GM18502 (cell line): ENCODE measurements around the gene MOB2.

Experiments used
- ATAC-seq: cut with Tn5 transposase; IDR thresholded peaks from one replicate; pipeline ENCODE4 v1.9.1; 2021; ENCODE audit warnings: mild to moderate bottlenecking; ENCODE audit not compliant: unreplicated experiment, poor library complexity

The MOB2 gene

DNA sequence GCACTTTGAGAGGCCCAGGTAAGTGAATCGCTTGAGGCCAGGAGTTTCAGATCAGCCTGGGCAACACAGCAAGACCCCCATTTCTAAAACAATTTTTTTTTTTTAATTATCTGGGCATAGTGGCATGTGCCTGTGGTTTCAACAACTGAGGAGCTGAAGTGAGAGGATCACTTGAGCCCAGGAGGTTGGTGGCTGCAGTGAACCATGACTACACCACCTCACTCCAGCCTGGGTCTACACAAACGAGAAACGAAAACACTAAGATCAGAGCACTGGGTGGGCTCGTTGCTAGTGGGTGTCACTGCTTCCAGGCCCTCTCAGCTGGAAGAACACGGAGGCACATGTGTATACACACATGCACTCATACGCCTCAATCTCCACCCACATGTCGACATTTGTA is 4.1 kb upstream of the MOB2 start:
- no peak for ATAC-seq

DNA sequence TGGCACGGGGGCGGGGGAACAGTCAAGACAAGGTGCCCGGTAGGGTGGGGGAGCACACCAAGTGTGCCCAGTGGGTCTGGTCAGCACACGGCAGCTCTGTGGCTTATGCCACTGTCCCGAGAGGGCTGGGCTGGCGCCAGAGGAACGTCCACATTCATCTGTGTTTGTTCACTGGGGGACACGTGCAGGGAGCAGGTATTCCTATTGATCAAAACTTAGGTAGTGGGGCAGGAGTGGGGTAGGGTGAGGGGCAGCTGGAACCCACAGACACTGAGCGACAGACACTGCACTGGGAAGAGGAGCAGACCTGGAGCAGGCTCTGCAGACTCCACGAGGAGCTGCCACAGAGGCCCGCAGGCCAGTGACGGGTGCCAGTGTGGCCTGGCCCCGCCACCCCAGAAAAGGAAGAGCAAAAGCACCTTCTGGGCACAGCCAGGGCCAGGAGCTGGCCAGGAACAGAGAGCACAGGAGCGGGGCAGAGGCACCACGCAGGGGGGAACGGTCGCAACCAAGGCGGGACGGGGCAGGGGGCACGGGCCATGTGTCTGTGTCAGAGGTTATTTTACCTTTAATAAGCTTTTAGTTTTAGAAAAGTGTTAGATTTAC is 2.1 kb upstream of the MOB2 start:
- ATAC-seq, result no peak

DNA sequence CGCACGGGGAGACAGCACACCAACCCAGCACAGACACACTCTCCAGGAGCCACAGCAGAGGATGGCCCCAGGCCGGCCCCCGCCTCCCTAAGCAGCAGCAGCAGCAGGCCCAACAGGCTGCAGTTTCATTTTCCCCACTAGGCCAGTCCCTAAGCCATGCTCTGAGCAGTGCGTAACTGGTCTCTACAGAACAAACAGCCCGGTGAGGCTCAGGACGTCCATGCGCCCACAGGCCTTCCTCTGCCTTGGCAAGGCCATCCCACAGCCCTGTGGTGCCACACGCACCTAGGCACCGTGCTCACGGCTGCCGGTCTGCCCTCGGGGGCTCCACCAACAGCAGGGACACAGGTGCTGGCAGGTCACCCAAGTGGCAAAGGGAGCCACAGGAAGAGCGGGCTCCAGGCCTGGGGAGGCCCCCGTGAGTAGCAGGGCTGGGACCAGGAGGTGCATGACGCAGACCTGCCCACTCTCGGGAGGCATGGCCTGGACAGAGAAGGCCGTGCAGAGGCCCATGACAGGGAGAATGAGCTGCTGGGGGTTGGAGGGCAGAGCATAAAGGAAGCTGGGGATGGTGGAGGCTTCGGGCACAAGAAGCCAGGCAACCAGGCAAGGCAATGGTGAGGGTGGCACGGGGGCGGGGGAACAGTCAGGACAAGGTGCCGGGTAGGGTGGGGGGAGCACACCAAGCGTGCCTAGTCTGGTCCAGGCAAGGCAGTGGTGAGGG is 1.4 kb upstream of the MOB2 start:
- no peak for ATAC-seq

DNA sequence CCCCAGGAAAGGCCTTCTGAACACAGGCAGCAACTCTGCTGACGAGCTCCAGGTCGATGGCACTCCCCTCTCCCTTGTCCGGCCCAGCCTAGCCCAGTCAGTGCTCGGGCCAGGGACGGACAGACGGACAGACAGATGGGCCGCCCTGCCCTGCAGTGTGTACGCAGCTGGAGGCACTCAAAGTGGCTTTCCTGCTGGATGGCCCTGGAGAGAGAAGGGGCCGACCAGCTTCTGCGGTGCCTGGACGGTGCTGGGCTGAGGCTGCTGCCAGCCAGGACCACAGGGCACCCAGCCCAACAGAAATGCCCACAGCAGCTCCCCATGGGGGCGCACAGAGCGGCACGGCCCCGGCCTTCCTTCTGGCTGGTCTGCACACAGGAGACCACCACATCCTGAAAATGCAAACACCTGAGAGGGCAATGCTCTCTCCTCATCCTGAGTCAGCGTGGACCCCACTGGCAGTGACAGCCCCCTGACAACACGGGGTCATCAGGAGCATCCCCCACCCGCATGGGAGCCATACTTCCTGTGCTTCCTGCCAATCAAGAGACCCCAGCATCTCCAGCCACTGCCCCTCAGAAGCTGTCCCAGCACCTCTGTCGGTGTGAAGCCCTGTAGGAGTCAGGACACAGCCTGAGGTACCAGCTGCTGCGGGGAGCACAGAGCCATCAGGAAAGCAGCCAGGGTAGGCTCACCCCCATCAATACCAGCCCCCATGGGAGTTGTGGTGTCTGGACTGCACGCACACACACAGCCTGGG is 692 bp upstream of the MOB2 start:
- ATAC-seq, result no peak

DNA sequence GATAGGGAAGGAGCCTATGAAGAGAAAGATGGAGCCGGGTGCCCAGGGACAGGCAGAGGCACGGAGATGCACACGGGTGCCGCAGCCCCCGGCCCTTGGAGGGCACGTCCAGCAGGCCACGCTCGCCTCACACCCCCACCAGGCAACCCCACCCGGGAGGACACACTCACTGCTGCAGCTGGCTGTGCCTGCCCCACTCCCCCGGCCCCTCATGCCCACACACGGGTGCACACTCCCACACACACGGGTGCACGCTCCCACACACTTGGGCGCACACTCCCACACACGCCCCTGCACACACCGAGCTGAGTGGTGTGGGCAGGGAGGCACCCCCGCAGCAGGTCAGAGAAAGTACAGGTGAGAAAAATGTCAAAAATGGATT is 1.1 kb downstream of the MOB2 start:
- ATAC-seq, result no peak

DNA sequence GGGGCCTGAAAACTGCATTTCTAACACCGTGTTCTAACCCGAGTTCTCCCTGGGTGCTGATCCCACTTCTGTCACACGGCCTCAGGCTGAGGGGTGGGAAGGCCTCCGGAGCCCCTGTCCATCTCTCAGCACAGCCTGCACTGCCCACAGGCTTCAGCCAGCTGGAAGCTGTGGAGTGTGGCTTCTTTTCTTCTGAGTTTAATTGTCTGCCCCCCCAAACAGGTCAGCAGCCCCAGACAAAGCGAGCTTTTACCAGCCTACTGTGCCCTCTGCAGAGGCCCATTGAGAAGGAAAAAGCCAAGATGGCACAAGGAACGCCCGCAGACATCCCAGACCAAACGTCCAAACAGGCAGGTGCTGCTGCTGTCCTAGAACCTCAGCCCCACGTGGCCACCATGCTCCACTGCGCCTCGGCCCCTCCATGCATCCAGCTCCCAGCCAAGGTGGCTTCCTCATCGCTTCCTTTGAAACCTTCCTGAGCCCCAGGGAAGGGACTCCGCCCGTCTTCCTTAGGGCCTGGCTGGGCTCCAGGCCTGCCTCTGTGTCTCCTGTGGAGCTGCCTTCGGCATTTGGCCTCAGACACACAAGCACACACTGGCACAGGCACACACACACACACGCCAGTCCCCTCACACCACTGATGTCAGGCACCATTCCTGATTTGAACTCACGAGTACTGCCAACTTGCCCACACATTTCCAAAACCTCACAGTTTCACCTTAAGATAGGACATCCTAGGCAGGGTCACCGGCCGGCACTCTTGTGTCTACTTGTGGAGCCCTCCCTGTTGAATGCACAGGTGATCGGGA is 1.7 kb downstream of the MOB2 start:
- ATAC-seq, result no peak

DNA sequence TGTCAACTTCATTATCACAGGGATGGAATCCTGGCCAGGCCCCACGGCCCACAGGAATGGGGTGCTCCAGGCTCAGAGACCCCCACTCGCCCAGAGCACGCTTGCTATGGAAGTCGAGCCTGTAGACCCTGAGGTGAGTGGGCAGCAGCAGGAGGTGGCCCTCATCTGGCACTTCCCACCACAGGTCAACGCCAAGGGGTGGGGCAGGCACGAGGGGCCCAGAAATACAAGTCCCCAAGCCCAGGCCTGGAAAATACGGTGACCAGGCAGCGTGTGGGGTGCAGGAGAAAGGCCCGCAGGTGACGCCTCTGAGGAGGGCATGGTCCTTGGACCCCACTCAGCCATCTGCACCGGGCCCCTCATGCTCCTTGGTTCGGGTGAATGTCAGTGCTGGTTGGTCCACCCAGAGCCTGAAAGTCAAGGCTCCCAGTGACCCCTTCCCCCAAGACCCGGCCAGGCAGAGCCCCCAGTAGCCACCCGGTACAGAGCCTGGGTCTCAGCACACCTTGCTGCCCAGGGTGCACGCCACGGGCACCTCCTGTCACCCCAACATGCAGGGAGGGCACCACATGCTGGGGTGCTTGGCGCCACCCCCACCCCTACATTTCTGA is 2.4 kb downstream of the MOB2 start:
- ATAC-seq, result no peak

DNA sequence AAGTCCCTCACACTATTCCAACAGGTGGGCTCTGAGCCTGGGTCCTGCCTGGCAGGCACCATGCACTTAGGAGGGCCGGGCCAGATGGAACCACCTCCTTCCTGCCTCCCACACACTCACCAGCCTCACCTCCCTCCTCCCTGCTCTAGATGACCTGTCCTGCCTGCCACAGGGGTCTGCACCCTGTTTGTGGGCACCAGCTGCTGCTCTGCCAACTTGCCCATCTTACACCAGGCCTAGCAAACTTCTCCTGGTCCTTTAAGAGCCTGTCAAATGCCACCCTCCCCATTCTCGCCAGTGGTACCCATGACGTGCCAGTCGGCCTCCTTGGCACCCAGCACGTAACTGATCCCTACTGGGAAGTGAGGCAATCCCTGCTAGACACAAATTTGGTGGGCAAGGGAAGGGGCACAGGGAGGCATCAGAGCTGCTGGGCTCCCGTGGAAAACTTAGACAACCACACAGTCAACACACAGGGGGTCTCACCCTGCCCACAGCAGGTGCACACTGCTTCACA is 3.1 kb downstream of the MOB2 start:
- ATAC-seq, result no peak

DNA sequence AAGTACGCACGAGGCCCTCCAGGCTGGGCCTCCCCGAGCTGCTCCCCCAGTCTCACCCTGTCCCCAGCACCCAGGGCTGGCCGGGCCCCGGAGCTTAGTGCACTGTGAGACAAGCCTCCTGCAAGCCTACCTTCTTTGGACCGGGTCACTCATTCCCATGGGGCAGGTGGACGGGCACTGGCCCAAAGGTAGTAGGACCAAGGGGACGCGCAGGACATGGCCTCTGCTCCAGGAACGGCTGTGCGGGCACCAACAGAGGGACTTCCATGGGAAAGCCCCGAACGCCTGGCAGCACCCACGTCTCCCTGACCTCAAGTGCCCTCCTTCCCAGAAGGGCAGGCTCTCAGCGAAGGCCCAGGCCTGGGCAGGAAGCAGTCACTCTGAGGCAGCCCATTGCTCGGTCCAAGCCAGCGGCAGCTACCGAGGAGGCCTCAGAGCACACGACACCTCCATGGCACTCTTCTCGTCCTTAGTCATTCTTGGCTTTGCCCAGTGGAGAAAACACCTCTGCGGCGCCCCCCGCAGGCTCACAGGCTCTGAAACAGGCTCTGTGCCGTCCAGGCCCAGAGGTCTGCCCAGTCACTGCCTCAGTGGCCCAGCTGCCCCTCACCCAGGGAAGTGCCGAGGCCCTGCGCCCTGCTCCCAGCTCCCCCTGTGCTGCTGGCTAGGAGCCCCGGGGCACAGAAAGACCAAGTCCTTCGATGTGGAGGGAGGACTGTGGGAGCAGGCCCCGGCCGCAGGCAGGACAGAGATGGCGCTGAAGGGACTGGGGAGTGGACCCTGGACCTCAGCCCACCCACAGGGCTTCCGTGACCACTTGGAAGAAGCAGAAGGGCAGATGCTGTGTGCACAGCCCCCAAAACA is 3.8 kb downstream of the MOB2 start:
- no peak for ATAC-seq

DNA sequence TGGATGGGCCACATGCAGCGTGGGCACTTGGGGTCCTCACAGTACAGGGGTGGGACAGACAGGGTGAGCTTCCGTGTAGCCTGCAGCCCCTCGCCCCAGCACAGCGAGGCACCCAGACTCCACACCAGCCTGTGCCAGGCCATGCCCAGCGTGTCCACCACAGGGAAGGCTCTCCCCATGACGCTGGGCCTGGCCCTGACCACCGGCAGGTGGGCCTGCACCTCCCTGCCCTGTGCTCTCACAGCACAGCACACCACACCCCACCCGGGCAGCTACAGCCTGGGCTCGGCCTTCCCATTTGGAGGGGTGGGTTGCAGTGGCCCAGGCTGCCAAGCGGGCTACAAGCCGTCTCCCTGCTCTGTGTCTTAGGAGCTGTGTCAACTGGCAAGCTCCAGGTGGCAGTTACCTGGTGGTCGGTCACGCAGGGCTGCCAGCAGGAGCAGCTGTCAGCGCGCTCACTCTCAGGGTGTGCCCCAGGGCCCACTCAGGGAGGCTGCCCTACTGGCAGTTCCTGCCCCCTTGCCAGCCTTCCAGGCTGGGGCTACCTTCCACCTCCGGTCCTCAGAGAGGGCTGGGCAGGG is 4.6 kb downstream of the MOB2 start:
- ATAC-seq, result no peak

DNA sequence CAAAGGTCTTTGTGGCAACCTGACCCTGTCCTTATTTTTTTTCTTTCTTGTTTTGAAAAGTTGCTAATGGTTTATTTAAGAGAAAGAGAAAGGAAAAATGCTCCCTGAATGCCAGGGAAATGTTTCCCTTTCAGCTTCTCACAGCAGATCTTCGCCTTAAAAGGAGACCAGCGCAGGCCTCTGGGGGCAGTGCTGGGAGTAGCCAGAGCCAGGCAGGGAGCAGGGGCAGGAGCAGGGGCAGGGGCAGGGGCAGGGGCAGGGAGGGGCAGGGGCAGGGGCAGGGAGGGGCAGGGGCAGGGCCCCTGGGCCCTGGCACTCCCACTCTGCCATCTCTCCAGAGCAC is 5.1 kb downstream of the MOB2 start:
- ATAC-seq, result no peak

DNA sequence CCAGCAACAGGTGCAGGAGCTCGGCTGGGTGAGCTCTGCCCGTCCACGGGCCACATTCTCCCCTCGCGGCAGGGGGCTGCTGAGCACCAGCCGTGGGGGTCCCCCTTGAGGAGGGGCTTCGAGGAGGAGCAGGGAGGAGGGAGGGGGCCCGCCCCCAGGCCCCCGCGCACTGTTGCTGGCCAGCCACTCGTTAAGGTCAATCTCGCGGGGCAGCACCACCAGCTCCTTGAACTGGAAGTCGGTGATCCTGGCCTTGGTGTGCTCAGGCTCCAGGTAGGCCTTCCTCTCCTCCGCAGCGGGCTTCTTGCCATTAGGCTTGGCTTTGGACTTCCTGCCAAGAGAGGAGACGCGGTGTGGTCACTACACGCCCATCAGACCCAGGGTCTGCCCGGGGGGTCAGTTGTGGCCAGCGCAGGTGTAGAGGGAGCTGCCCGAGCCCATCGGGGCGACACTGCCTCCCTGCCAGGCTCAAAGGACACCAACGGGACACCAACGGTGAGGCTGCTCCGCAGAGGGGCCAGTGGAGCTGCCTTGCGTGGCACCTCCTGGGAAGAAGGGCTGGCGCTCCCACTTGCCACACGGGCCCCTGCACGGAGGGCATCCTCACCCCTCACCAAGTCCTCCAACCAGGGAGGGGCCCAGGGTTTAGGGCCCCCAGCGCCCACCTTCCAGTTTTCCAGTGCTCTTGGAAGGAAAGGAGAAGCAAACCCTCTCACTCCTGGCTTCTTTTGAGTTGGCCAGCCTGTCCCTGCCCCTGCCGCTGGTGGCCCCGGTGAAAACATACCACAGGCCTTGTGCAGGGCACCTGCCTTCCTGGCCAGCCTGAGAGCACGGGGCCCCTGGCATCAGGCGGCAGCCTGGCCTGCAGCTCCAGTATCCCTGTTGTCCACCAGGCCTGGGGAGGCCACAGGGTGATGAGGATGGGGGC is 5.8 kb downstream of the MOB2 start:
- no peak for ATAC-seq

DNA sequence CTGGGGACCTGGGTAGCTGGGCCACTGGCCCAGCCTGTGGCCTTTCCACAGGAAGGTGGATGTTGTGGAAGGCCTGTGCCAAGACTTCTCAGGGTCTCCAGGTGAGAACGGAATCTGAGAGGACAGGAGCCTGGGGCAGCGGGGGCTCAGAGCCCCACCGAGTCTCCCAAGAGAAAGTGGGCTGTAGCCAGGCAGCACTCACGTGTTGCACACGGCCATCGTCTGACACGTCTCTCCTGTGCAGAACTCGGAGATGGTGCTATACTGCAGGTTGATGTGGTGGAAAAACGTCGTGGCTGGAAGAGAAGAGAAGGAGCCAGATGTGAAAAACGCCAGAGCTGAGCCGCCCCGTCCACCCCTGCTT is 6.4 kb downstream of the MOB2 start:
- ATAC-seq, result no peak

DNA sequence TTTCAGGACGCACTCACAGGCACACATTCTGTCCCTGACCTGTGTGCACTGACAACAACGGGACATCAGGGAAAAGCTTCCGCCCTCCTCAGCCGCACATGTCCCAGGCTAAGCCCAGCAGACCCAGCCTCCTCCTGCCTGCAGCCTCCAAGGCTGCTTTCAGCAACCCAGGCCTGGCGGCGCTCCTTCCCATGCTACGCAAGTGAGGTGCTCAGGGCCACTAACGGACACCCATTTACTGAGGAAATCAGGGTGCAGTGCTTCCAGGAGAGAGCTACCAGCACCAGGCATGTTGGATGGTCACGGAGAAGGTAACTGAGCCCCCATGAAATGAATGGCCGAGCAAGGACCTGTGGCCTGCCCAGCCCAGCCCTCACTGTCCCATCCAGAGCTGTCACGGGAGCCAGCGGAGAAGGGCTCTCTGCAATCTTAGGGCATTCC is 6.9 kb downstream of the MOB2 start:
- ATAC-seq, result no peak

DNA sequence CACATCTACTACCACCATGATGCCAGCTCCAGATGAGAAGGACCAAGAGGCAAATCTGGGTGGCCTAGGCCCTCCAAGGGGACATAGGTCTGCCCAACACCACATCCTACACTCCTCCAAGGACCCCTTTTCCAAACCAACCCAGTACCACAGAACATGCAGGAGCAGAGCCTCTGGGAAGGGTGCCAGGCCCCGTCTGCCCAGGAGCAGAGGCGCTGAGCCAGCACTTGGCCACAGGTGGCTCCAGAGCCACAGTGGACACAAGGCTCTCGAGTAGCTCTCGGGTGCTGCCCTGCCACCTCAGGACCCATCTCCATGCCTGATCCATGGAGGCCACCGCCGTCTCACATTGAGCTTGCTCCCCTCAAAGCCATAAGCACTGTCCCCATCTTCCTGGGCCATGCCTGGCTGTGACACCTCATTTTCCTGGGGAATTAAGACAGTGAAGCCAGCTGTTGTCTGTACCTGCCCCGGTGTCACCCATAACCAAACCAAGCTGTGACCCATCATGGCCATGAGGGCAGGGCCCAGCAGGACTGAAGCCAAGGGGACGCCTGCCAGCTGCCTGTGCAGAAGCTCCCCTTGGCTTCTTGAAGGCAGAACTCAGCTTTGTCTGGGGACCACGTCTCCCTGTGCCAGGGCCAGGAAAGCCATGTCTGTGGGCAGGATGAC is 7.4 kb downstream of the MOB2 start:
- no peak for ATAC-seq

DNA sequence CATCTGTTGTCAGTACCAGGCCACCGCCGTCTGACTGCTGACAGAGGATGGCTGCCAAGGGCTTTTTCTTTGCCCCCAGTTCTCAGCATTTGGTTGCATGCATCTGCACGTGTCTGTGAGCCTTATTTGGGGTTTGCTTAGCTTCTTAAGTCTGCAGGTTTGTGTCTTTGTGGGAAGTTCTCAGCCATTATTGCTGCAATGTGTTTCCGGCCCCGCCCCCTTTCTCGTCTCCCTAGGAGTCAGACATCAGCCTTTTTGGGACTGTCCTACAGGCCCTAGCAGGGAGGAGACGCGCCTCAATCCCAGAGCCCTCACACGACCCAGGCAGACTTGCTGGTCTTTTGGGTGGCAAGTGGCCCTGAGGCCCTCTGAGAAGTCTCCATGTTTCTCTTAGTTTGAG is 8.0 kb downstream of the MOB2 start:
- ATAC-seq, result no peak

DNA sequence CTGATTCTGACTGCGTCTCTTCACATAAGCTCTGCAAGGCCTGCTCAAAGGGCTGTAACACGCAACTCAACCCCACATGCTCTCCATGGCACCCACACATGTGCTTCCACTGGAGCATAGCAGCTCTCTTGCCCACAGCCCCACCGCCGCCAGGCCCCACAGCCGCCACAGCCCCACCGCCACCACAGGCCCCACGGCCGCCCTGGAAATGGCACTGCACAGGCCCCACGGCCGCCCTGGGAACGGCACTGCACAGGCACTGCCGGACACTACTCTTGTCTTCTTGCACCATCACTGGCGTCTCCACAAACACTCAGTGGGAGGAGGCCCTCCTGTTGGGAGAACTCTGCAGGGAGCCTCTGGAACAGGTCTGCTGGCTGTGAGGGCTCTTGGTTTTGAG is 8.6 kb downstream of the MOB2 start:
- ATAC-seq, result no peak
